ENCODE results near the gene GALNT1.

The GALNT1 gene

DNA sequence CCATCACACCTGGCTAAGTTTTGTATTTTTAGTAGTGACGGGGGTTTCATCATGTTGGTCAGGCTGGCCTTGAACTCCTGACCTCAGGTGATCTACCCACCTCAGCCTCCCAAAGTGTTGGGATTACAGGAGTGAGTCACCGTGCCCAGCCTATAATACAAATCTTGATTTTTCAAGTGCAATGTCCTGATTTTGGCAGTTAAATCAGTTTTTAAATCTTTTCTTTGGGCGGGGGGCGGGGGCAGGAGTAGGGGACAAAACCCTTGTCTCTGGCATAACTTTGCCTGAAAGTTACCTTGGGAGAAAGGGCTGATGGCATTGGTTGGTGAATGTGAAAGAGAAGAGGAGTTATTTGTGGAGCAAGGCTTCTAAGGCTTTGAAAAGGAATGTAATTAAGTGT, 12.3 kb downstream of the GALNT1 start:
- no peaks in the 10 kb centered on the region for H3K9me3 ChIP-seq (ENCODE audit: control insufficient read depth, insufficient read depth, low read length)
- H3K4me3 ChIP-seq (ENCODE audit: low read length) = no peak overlapping the region
- H3K4me2 ChIP-seq (ENCODE audit: low read length) = no peak overlapping the region
- TF ChIP-seq, protein P1, sequence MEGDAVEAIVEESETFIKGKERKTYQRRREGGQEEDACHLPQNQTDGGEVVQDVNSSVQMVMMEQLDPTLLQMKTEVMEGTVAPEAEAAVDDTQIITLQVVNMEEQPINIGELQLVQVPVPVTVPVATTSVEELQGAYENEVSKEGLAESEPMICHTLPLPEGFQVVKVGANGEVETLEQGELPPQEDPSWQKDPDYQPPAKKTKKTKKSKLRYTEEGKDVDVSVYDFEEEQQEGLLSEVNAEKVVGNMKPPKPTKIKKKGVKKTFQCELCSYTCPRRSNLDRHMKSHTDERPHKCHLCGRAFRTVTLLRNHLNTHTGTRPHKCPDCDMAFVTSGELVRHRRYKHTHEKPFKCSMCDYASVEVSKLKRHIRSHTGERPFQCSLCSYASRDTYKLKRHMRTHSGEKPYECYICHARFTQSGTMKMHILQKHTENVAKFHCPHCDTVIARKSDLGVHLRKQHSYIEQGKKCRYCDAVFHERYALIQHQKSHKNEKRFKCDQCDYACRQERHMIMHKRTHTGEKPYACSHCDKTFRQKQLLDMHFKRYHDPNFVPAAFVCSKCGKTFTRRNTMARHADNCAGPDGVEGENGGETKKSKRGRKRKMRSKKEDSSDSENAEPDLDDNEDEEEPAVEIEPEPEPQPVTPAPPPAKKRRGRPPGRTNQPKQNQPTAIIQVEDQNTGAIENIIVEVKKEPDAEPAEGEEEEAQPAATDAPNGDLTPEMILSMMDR (IDR thresholded peaks at IDR 0.05; ENCODE audit: low read depth, low read length, poor library complexity, severe bottlenecking) = no peak
- no peak for TF ChIP-seq EZH2phosphoT487 (IDR thresholded peaks at IDR 0.05; ENCODE audit: borderline replicate concordance, low read length)
- 0 out of 2 replicates have a peak, but pooled peaks cover 3% of the 10 kb centered on the region for H4K20me1 ChIP-seq (ENCODE audit: control insufficient read depth, insufficient read depth, low read depth, low read length)
- H3K36me3 ChIP-seq (ENCODE audit: control insufficient read depth, low read length) = 0 out of 2 replicates have a peak, but pooled peaks cover 3% of the 10 kb centered on the region
- peaks cover 10% of the 10 kb centered on the region for H3K4me1 ChIP-seq (ENCODE audit: control insufficient read depth, low read length)
- H3F3A ChIP-seq (ENCODE audit: control insufficient read depth, insufficient read depth) = no peaks in the 10 kb centered on the region
- no peaks in the 10 kb centered on the region for H3K9me2 ChIP-seq (replicated peaks; ENCODE audit: control insufficient read depth, low read length)
- peaks cover 95% of the 10 kb centered on the region for H3K79me2 ChIP-seq (ENCODE audit: control insufficient read depth, low read length)
- H3K27ac ChIP-seq (ENCODE audit: low read depth, low read length) = no peak overlapping the region
- H3K27me3 ChIP-seq (ENCODE audit: control insufficient read depth, low read length) = no peaks in the 10 kb centered on the region

DNA sequence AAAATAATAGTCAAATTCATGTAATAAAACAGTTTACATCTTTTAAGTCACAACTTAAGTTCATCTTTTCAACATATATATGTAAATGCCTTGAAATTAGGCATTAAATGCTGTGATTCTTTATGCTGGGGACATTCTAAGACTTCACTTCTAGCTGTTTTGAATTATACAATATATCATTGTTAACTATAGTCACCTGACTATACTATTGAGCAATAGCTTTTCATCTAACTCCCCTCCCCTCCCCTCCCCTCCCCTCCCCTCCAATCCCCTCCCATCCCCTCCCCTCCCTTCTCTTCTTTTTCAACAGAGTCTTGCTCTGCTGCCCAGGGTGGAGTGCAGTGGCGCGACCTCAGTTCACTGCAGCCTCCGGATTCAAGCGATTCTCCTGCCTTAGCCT, 16.2 kb downstream of the GALNT1 start:
- 0 out of 2 replicates have a peak, but pooled peaks cover 3% of the 10 kb centered on the region for H4K20me1 ChIP-seq (ENCODE audit: control insufficient read depth, insufficient read depth, low read depth, low read length)
- H3K27ac ChIP-seq (ENCODE audit: low read depth, low read length) = no peak overlapping the region
- H3K4me1 ChIP-seq (ENCODE audit: control insufficient read depth, low read length) = no peaks in the 10 kb centered on the region
- no peaks in the 10 kb centered on the region for H3K9me2 ChIP-seq (replicated peaks; ENCODE audit: control insufficient read depth, low read length)
- H3K9me3 ChIP-seq (ENCODE audit: control insufficient read depth, insufficient read depth, low read length) = peaks cover 14% of the 10 kb centered on the region
- H3K27me3 ChIP-seq (ENCODE audit: control insufficient read depth, low read length) = no peaks in the 10 kb centered on the region
- H3K4me3 ChIP-seq (ENCODE audit: low read length) = no peak overlapping the region
- no peak for TF ChIP-seq EZH2phosphoT487 (IDR thresholded peaks at IDR 0.05; ENCODE audit: borderline replicate concordance, low read length)
- TF ChIP-seq, protein P1 (IDR thresholded peaks at IDR 0.05; ENCODE audit: low read depth, low read length, poor library complexity, severe bottlenecking) = no peak
- peaks cover 3% of the 10 kb centered on the region; the same call in 1 of the 2 replicates for H3K36me3 ChIP-seq (ENCODE audit: control insufficient read depth, low read length)
- H3F3A ChIP-seq (ENCODE audit: control insufficient read depth, insufficient read depth) = no peaks in the 10 kb centered on the region
- H3K4me2 ChIP-seq (ENCODE audit: low read length) = no peak overlapping the region
- peaks cover 94% of the 10 kb centered on the region for H3K79me2 ChIP-seq (ENCODE audit: control insufficient read depth, low read length)

DNA sequence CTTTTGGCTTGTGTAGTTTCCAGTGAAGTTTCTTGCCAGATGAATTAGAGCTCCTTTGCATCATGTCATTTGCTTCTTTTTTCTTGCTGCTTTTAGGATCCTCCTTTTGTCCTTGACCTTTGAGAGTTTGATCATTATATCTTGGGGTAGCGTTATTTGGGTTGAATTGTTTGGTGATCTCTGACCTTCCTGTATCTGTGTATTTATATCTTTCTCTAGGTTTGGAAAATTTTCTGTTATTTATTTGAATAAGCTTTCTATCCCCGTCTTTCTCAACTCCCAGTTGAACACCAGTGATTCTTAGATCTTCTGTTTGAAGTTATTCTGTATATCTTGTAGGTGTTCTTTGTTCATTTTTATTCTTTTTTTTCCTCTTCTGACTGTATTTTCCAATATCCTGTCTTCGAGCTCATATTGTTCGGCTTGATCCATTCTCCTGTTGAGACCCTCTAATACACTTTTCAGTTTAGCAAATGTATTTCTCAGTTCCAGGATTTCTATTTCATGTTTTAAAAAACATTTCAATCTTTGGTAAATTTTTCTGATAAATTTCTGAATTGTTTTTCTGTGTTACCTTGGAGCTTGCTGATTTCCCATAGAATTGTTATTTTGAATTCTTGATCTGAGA, 20.8 kb downstream of the GALNT1 start:
- Histone ChIP-seq H3F3A (ENCODE audit: control insufficient read depth, insufficient read depth) (no peaks in the 10 kb centered on the region), H3K79me2 (ENCODE audit: control insufficient read depth, low read length) (peaks cover 97% of the 10 kb centered on the region), H4K20me1 (ENCODE audit: control insufficient read depth, insufficient read depth, low read depth, low read length) (no peaks in the 10 kb centered on the region), H3K4me2 (ENCODE audit: low read length) (no peak overlapping the region), H3K9me2 (replicated peaks; ENCODE audit: control insufficient read depth, low read length) (no peaks in the 10 kb centered on the region), H3K27ac (ENCODE audit: low read depth, low read length) (no peak overlapping the region), H3K4me1 (ENCODE audit: control insufficient read depth, low read length) (peaks cover 32% of the 10 kb centered on the region), H3K27me3 (ENCODE audit: control insufficient read depth, low read length) (no peaks in the 10 kb centered on the region), H3K4me3 (ENCODE audit: low read length) (no peak overlapping the region), H3K36me3 (ENCODE audit: control insufficient read depth, low read length) (peaks cover 17% of the 10 kb centered on the region), H3K9me3 (ENCODE audit: control insufficient read depth, insufficient read depth, low read length) (peaks cover 28% of the 10 kb centered on the region)
- TF ChIP-seq EZH2phosphoT487 (IDR thresholded peaks at IDR 0.05; ENCODE audit: borderline replicate concordance, low read length) = no peak
- TF ChIP-seq, protein P1 (IDR thresholded peaks at IDR 0.05; ENCODE audit: low read depth, low read length, poor library complexity, severe bottlenecking) = no peak
